Medulla oblongata (tissue), 1 donor: ENCODE data around the gene ZC3H12C.
"Not testable (repeated sequence)": the region's sequence is repeated elsewhere in the genome, so short reads cannot be mapped to it uniquely, and the experiment has no call there.

Experiments
- DNase-seq: peaks from one replicate; pipeline ENCODE4 v3.0.0-alpha.2; 2015; ENCODE audit errors: extremely low spot score

The ZC3H12C gene

GRCh38 chr11:110092515-110093406, at the start of gene ZC3H12C:
Gene ZC3H12C, plus strand, starts transcription at chr11:110093392. Its CDS starts 20 bp downstream, at chr11:110093412.
- DNase-seq: peak; percentile 80

GRCh38 chr11:110044226-110044968, 48.8 kb upstream of the ZC3H12C start:
- no peak for DNase-seq

DNA sequence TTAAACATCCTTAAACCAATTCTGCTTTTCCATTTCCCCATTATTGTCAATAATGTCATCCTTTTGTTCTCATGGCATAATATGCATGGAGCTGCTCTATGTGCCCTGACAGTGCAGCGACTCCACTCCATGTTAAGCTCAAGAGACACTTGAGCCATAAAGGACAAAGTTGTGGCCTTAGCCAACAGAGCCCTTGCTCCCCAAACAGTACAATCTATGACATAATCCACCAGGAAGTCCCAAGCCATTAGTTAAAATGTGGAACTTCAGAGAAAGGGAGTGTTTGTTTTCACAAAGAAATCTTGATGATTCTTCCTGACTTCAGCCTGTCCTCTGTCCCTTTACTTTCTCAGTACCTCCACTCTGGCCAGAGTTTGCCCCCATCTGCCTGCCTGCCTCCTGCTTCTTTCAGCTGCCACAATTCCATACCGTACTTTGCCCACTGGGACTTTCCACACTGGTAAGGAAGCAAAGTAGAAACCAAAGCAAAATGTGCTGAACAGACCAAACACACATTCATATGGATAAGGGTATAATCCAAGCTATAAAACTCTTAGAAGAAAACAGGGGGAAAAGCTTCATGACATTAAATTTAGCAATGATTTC, 46.3 kb upstream of the ZC3H12C start:
- DNase-seq: no peak

GRCh38 chr11:110049501-110050200, 43.5 kb upstream of the ZC3H12C start:
- no peak for DNase-seq

DNA sequence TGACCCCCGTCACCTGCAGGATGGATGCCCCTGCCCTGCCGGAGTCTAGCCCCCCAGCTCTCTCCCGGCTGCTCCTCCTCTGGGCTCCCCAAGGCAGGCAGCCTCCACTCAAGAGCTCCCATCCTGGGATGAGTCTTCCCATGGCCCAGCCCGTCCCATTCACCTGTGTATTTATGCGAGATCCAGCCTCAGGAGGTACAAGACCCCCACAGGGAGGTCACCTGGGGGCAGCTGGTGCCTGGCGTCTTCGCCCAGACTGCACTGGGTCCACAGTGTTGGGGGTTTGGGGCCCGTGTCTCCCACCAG, 43.0 kb upstream of the ZC3H12C start:
- no peak for DNase-seq

DNA sequence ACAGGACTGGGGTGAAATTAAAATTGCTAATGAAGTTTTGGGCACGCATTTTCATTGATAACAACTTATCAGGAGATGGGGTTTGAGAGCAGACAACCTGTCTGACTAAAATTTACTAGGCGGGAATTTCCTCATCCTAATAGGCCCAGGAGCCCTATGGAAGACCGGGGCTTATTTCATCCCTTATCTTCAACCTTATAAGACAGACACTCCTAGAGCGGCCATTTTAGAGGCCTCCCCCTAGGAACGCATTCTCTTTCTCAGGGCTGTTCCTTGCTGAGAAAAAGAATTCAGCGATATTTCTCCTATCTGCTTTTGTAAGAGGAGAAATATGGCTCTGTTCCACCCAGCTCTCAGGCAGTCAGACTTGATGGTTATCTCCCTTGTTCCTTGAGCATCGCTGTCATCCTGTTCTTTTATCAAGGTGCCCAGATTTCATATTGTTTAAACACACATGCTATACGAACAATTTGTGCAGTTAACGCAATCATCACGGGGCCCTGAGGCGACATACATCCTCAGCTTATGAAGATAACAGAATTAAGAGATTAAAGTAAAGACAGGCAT, 39.3 kb upstream of the ZC3H12C start:
- no peak for DNase-seq

GRCh38 chr11:110056956-110057355, 36.2 kb upstream of the ZC3H12C start:
- no peak for DNase-seq

- DNase-seq: no peak
Measured at GRCh38 chr11:110059706-110060463, 33.3 kb upstream of the ZC3H12C start.

DNA sequence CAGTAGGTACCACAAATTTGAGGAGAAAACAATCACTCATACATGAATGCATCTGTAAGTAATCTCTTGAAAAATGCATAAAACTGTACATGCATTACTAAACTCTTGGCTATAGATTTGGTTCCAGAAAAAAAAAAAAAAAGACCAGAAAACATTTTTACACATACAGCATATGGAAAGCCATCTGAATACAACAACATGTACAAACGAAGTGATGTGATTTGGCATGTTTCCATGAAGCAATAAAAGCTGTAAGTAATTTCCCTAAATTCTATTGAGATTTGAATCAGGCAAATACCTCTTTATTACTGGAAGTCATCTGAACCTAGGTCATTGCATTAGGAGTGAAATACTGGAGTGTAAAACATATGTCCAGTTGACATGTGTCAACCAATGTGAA, 31.9 kb upstream of the ZC3H12C start:
- DNase-seq: no peak

DNA sequence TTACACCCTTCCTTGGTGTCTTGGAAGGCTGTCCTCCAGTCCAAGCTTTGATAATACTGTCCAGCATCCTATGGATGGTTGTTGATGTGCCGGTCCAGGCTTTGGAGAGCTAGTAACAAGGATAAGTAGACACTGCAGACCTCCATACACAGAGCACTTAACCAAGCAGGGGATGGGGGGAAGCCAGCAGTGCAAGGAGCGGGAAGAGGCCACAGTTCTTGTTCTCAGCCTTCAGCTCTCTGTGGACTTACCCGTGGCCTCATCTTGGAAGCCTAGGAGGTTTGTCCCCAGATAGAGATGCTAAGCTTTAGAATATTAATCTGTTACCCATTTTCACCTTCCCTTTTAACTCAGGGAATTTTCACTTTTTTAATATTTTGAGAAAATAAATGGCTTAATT, 30.9 kb upstream of the ZC3H12C start:
- no peak for DNase-seq

- DNase-seq: no peak
Measured at GRCh38 chr11:110065189-110065588, 28.0 kb upstream of the ZC3H12C start.

DNA sequence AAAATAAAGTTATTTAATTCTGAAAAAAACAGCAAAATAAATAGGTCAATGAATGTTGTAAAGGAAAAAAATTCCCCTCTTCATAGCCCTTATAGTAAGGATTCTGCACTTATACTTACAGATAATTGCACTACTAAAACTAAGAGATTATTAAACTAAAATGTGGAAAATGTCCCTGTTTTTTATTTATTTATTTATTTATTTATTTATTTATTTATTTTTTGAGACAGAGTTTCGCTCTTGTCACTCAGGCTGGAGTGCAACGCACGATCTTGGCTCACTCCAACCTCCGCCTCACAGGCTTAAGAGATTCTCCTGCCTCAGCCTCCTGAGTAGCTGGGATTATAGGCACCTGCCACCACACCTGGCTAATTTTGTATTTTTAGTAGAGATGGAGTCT, 25.2 kb upstream of the ZC3H12C start:
- DNase-seq: not testable (repeated sequence)

DNA sequence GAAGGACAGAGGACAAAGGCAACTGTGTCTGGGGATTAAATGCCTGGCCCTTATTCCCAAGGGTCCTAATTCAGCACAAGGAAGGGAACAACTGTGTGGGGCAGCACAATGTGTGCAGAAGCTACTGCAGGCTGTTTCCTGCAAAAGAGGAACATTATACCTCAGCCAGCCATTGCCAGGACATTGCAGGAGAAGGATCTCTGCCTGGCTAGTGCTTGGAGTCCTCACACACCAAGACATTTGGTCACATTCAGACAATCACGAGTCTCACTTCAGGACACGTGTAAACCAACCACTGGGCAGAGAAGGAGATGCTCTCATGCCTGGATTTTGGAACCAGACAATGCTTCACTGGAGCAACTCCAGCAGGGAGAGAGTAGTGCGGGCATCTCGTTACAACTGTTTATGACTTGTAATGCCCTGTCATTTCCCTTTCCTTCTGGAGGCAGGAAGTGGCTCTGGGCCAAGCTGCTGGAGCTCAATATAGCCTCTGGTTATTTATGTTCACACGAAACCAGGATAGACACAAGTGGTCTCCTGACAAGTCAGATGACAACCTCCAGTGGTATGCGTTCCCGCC, 23.9 kb upstream of the ZC3H12C start:
- DNase-seq: peak; percentile 52

GRCh38 chr11:110070176-110070575, 23.0 kb upstream of the ZC3H12C start:
- no peak for DNase-seq

- no peak for DNase-seq
Measured at GRCh38 chr11:110071197-110071596, 22.0 kb upstream of the ZC3H12C start.

DNA sequence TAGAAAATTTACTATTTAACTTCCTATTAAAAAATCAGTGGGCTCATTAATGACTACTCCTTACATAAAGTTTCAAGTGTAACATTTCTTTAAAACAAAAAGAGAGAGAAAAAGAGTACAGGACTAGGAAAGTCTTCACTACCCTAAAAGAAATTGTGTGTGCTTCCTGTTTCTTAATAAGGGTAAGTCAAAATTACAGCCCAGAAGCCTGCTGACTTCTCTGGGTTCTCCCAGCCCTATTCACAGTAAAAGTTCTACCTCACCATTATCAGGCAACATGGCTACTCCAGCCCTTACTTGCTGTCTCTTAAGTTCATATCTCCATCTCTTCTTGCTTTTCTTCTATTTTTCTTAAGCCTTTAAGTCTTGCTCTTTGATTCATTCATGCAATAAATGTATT, 20.3 kb upstream of the ZC3H12C start:
- DNase-seq: no peak

- no peak for DNase-seq
Measured at GRCh38 chr11:110074499-110074898, 18.7 kb upstream of the ZC3H12C start.

DNA sequence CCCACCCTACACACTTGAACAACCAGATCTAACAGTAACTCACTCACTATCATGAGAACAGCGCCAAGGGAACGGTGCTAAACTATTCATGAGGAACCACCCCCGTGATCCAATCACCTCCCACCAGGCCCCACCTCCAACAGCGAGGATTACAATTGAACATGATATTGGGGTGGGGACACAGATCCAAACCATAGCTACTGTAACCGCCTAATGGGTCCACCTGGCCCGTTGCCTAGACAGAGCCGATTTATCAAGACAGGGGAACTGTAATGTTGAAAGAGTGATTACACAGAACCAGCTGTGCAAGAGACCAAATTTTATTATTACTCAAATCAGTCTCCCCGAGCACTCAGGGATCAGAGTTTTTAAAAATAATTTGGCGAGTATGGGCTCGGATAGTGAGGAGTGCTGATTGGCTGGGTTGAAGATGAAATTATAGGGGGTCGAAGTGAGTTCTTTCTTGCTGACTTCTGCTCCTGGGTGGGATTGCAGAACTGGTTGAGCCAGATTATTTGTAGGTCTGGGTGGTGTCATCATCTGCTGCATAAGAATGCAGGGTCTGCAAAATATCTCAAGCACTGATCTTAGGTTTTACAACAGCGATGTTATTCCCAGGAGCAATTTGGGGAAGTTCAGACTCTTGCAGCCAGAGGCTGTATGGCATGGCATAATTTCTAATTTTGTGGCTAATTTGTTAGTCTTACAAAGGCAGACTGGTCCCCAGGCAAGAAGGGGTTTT, 17.9 kb upstream of the ZC3H12C start:
- no peak for DNase-seq

DNA sequence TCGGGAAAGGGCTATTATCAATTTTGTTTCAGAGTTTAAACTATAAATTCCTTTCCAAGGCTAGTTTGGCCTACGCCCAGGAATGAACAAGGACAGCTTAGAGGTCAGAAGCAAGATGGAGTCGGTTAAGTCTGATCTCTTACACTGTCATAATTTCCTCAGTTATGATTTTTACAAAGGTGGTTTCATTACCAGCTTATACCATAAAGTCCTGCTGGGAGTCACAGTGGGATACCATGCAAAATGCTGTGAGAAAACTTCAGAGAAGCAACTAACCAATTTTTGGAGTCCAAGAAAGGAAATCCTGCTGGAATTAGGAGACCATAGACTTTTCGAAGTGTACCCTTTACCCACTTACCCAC, 17.4 kb upstream of the ZC3H12C start:
- no peak for DNase-seq

DNA sequence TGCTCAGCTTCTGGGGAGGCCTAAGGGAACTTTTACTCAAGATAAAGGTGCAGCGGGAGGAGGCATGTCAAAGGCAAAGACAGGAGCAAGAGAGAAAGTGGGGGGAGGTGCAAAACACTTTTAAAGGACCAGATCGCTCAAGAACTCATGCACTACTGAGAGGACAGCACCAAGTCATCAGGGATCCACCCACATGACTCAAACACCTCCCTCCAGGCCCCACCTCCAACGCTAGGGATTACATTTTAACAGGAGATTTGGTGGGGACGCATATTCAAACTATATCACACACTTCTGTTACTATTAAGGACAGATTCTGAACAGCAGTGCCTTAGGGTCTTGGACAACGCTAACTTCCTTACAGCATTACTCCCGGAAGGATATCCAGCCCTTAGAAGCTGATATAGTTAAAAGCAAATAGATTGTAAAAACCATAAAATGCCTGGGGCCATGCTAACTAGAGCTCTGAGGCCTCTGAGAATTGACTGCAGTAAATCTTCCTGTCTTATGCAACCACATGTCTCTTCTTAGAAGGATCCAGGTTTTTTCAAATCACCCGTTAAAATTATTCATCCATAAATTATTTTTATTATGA, 16.7 kb upstream of the ZC3H12C start:
- no peak for DNase-seq
